Panc1 (cell line): ENCODE data around the gene MED17. TPM values are rescaled to one million over a fixed set of nuclear protein-coding genes. Genes with fewer than 3 reads are reported as not detected.
A peak's percentile ranks its signal among the peaks of the same experiment; 100 is the strongest.

Source experiments
- ATAC-seq: fragments of 200-7000 bp; cut with Tn5 transposase; 2 replicates; pipeline ENCODE4 v1.9.1; 2020; ENCODE audit warnings: mild to moderate bottlenecking, moderate library complexity
- BruUV-seq: library from RNA; stranded (reverse); fragments of 400-500 nt; replicated peaks from 2 replicates; lab custom pipeline; 2021; lab: Mats Ljungman, UMichigan
- CTCF ChIA-PET: fragments of 300-600 bp; sonication (Branson Sonifier 250); formaldehyde crosslinking; loops from one replicate; lab custom pipeline; 2022; ENCODE audit warnings: antibody characterized with exemption; lab: Charles Lee
- POLR2A ChIA-PET: fragments of 300-600 bp; sonication (Branson Sonifier 250); formaldehyde crosslinking; loops from one replicate; lab custom pipeline; 2022; ENCODE audit warnings: antibody characterized with exemption; lab: Charles Lee
- DNase-seq: peaks from one replicate; pipeline ENCODE4 v3.0.0-alpha.2; 2010; ENCODE audit warnings: low read depth, low spot score
- H3K27ac ChIP-seq: 2 replicates; pipeline ENCODE4 v1.5.1; 2011; ENCODE audit warnings: mild to moderate bottlenecking, low read length, inconsistent platforms
- H3K27me3 ChIP-seq: fragments of 200-500 bp; sonication (Bioruptor generic); 2 replicates; pipeline ENCODE4 v1.6.0; 2014; ENCODE audit warnings: low read length, inconsistent platforms; ENCODE audit not compliant: control insufficient read depth, insufficient read depth
- H3K36me3 ChIP-seq: fragments of 200-500 bp; sonication (Bioruptor generic); 2 replicates; pipeline ENCODE4 v1.5.1; 2014; ENCODE audit warnings: inconsistent platforms, mild to moderate bottlenecking, low read length, moderate library complexity; ENCODE audit not compliant: control insufficient read depth, insufficient read depth
- H3K4me1 ChIP-seq: 2 replicates; pipeline ENCODE4 v1.5.1; 2011; ENCODE audit warnings: inconsistent platforms, mild to moderate bottlenecking, low read length, moderate library complexity; ENCODE audit not compliant: control insufficient read depth, insufficient read depth
- H3K4me3 ChIP-seq, 2 experiments: 2 replicates each; pipeline ENCODE4 v1.5.1; 2011 to 2012; ENCODE audit warnings: low read depth in 2 of 2, low read length in 2 of 2, mild to moderate bottlenecking in 2 of 2, inconsistent platforms in 1 of 2, moderate library complexity in 1 of 2
- H3K9me3 ChIP-seq: fragments of 200-500 bp; sonication (Bioruptor generic); 2 replicates; pipeline ENCODE4 v1.5.1; 2014; ENCODE audit warnings: low read depth, mild to moderate bottlenecking, inconsistent platforms, low read length, moderate library complexity; ENCODE audit not compliant: control insufficient read depth, insufficient read depth
- POLR2AphosphoS5 ChIP-seq: IDR thresholded peaks from 2 replicates; pipeline ENCODE4 v1.6.1; 2012; ENCODE audit warnings: mild to moderate bottlenecking, low read depth, low read length, moderate library complexity
- SIN3A ChIP-seq: IDR thresholded peaks from 2 replicates; pipeline ENCODE4 v1.6.1; 2012; ENCODE audit warnings: low read depth, mild to moderate bottlenecking, low read length, moderate library complexity, borderline replicate concordance; ENCODE audit not compliant: insufficient read depth
- TCF7L2 ChIP-seq: IDR thresholded peaks from 2 replicates; pipeline ENCODE4 v1.6.1; 2011; ENCODE audit warnings: mild to moderate bottlenecking, low read depth, low read length, inconsistent platforms
- in situ Hi-C: cut with HindIII; loops from 2 replicates; pipeline ENCODE4 v1.10.0; 2016; ENCODE audit warnings: low sequenced_read_pairs, low pct_unique_long_range_greater_than_20kb
- intact Hi-C: fragments of 100-400 bp; cut with micrococcal nuclease; formaldehyde crosslinking; loops from one replicate; pipeline ENCODE4 v1.10.0; 2022; ENCODE audit not compliant: unreplicated experiment
- total RNA-seq: library from RNA; stranded (reverse); gene quantifications from one replicate; pipeline ENCODE4 v1.2.1, GENCODE V29; 2021; ENCODE audit not compliant: unreplicated experiment
- TF ChIP-seq, protein P1 (sequence below): fragments of 450-650 bp; IDR thresholded peaks from 2 replicates; pipeline ENCODE4 v1.5.1; 2017; ENCODE audit warnings: mild to moderate bottlenecking
- TF ChIP-seq, protein P2 (sequence below), 2 experiments: IDR thresholded peaks; 2 replicates each; pipeline ENCODE4 v1.6.1; 2011 to 2012; ENCODE audit warnings: low read depth in 2 of 2, control low read depth in 1 of 2, low read length in 1 of 2, mild to moderate bottlenecking in 1 of 2, moderate library complexity in 1 of 2; ENCODE audit not compliant: insufficient read depth in 1 of 2

MED17 gene
- total RNA-seq, 1 experiment from 2014 or later: 52.4 TPM

DNA sequence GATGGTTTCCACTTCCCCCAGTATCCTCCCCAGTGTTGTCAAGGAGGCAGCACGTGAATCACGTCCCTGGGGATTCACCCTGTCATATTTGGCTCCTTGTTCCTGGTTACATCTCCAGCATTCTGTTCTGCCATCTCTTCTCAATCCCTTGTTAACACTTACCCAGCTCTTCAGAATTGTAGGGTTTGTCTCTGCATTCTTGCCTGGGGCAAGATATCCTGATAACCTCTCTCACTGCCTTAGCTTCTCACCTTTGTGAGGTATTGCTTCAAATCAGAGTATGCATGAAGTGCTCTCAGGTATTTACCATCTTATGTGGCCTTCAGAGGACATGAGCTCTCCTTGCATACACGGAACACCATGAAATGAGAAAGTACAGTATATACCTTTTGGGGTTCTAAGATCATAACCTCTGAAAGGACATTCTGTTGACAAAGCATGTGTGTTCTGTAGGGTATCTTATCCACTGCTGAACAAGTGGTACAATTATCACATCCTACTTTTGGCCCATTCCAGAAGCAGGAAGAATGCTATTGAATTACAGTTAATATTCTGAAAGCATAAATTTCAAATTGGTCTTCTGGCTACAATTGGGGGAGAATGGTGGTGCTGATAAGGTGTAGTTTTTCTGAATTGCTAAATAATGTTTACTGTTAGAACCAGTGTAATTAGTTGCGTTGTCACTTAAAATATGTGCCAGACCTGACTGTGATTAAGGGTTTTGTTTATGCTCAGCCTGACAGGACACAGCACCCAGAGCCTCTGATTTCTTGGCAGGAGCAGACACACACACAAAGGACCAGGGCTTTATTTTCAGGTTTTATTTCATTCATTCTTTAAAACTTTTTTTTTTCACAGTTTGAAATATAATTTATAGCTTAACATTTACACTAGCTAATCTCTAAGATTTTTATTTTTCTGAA lies 33.6 kb downstream of the MED17 start:
- Histone ChIP-seq H3K27me3 (no peaks in the 10 kb centered on the region), H3K36me3 (peaks cover 8% of the 10 kb centered on the region), H3K4me3 (no peak overlapping the region), H3K4me1 (no peaks in the 10 kb centered on the region), H3K9me3 (no peaks in the 10 kb centered on the region), H3K27ac (no peak overlapping the region)
- DNase-seq (no peak), ATAC-seq (peak; percentile 25; the same call in 1 of the 2 replicates)
- intact Hi-C loops (no loop called here), in situ Hi-C loops (no loop called here)
- BruUV-seq: no TSS peak
- ChIA-PET POLR2A (no interaction called here), CTCF (interaction anchor here (0.6 kb wide), 1 partner anchor 689 kb away, joined by 8 read pairs; no protein-coding TSS in a partner anchor)
- no peak for TF ChIP-seq TCF7L2
- TF ChIP-seq, protein P1, sequence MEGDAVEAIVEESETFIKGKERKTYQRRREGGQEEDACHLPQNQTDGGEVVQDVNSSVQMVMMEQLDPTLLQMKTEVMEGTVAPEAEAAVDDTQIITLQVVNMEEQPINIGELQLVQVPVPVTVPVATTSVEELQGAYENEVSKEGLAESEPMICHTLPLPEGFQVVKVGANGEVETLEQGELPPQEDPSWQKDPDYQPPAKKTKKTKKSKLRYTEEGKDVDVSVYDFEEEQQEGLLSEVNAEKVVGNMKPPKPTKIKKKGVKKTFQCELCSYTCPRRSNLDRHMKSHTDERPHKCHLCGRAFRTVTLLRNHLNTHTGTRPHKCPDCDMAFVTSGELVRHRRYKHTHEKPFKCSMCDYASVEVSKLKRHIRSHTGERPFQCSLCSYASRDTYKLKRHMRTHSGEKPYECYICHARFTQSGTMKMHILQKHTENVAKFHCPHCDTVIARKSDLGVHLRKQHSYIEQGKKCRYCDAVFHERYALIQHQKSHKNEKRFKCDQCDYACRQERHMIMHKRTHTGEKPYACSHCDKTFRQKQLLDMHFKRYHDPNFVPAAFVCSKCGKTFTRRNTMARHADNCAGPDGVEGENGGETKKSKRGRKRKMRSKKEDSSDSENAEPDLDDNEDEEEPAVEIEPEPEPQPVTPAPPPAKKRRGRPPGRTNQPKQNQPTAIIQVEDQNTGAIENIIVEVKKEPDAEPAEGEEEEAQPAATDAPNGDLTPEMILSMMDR: no peak
- TF ChIP-seq SIN3A: no peak
- TF ChIP-seq POLR2AphosphoS5: no peak
- TF ChIP-seq, protein P2, sequence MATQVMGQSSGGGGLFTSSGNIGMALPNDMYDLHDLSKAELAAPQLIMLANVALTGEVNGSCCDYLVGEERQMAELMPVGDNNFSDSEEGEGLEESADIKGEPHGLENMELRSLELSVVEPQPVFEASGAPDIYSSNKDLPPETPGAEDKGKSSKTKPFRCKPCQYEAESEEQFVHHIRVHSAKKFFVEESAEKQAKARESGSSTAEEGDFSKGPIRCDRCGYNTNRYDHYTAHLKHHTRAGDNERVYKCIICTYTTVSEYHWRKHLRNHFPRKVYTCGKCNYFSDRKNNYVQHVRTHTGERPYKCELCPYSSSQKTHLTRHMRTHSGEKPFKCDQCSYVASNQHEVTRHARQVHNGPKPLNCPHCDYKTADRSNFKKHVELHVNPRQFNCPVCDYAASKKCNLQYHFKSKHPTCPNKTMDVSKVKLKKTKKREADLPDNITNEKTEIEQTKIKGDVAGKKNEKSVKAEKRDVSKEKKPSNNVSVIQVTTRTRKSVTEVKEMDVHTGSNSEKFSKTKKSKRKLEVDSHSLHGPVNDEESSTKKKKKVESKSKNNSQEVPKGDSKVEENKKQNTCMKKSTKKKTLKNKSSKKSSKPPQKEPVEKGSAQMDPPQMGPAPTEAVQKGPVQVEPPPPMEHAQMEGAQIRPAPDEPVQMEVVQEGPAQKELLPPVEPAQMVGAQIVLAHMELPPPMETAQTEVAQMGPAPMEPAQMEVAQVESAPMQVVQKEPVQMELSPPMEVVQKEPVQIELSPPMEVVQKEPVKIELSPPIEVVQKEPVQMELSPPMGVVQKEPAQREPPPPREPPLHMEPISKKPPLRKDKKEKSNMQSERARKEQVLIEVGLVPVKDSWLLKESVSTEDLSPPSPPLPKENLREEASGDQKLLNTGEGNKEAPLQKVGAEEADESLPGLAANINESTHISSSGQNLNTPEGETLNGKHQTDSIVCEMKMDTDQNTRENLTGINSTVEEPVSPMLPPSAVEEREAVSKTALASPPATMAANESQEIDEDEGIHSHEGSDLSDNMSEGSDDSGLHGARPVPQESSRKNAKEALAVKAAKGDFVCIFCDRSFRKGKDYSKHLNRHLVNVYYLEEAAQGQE (IDR thresholded peaks at IDR 0.05; ENCODE audit: insufficient read depth in 1 of 2, low read depth in 2 of 2, low read length in 1 of 2): no peak

DNA sequence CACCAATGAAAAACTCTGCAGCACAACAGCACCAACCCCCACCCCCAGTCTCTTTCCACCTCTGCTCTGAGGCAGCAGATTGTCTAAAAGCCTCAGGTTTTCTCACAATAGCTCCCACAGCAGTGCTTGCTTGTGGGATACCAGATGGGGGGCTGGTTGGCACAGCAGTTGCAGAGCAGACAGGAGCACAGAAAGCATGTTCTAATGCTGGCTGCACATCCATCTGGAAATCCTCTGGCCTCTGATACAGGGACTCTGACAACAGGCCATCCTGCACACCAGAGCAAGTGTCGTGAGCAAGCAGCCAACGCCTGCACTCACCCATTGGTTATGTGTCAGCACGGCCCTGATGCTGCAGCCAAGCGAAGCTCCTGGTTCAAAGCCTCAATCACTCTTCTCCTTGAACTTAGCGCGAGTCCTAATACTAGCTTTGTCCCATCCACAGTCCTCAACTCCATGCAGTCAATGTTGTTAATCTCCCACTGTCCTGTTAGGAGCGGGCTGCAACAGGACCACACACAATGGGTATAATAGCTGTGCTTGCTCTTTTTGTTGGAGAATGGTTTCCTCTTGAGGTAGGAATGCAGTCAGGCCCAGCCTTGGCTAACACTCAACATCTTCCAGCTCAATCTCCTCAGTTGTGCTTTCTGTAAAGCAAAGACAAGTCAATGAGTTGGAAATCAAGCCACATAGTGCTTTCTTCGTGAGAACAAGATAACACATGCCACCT lies 36.0 kb downstream of the MED17 start:
- peak; percentile 35; the same call in 1 of the 2 replicates for ATAC-seq
- TF ChIP-seq, protein P1: no peak
- no peak for TF ChIP-seq TCF7L2
- TF ChIP-seq, protein P2 (IDR thresholded peaks at IDR 0.05; ENCODE audit: insufficient read depth in 1 of 2, low read depth in 2 of 2, low read length in 1 of 2): no peak
- TF ChIP-seq POLR2AphosphoS5: no peak
- TF ChIP-seq SIN3A: no peak
- in situ Hi-C loops: no loop called here
- CTCF ChIA-PET: no interaction called here
- H3K27ac ChIP-seq: no peak overlapping the region
- BruUV-seq: no TSS peak
- no peak for DNase-seq
- no peaks in the 10 kb centered on the region for H3K9me3 ChIP-seq
- POLR2A ChIA-PET: no interaction called here
- no peak overlapping the region for H3K4me3 ChIP-seq
- no peaks in the 10 kb centered on the region for H3K4me1 ChIP-seq
- intact Hi-C loops: no loop called here
- no peaks in the 10 kb centered on the region for H3K27me3 ChIP-seq
- no peaks in the 10 kb centered on the region for H3K36me3 ChIP-seq
